Trophoblast cell (in vitro differentiated cells and primary cell): ENCODE data around the gene WDFY3.
"Not testable (repeated sequence)": the region's sequence is repeated elsewhere in the genome, so short reads cannot be mapped to it uniquely, and the experiment has no call there.

ENCODE experiments used
- DNase-seq, 2 donors: peaks; one replicate each; pipeline ENCODE4 v3.0.0-alpha.2; 2016
- H2AFZ ChIP-seq: 2 replicates; pipeline ENCODE4 v1.6.1; 2013; ENCODE audit warnings: low read length, moderate library complexity, mild to moderate bottlenecking; ENCODE audit not compliant: insufficient read depth, poor library complexity
- H2AK5ac ChIP-seq: 2 replicates; pipeline ENCODE4 v1.6.1; 2013; ENCODE audit warnings: mild to moderate bottlenecking, low read length
- H2BK120ac ChIP-seq: 2 replicates; pipeline ENCODE4 v1.6.1; 2013; ENCODE audit warnings: low read length, mild to moderate bottlenecking, moderate library complexity; ENCODE audit not compliant: insufficient read depth, poor library complexity
- H2BK12ac ChIP-seq: 2 replicates; pipeline ENCODE4 v1.6.1; 2013; ENCODE audit warnings: mild to moderate bottlenecking, low read length, moderate library complexity
- H2BK5ac ChIP-seq: 2 replicates; pipeline ENCODE4 v1.6.1; 2013; ENCODE audit warnings: low read length, low read depth, moderate library complexity, mild to moderate bottlenecking; ENCODE audit not compliant: poor library complexity
- H3K14ac ChIP-seq: 2 replicates; pipeline ENCODE4 v1.6.1; 2013; ENCODE audit warnings: mild to moderate bottlenecking, low read length
- H3K18ac ChIP-seq: 2 replicates; pipeline ENCODE4 v1.6.1; 2013; ENCODE audit warnings: mild to moderate bottlenecking, low read length
- H3K23ac ChIP-seq: 2 replicates; pipeline ENCODE4 v1.6.1; 2013; ENCODE audit warnings: low read length
- H3K27ac ChIP-seq: 2 replicates; pipeline ENCODE4 v1.5.1; 2013; ENCODE audit warnings: low read depth, mild to moderate bottlenecking, inconsistent platforms, low read length, moderate library complexity
- H3K27me3 ChIP-seq: 2 replicates; pipeline ENCODE4 v1.6.1; 2013; ENCODE audit warnings: inconsistent platforms, mild to moderate bottlenecking, low read length, moderate library complexity; ENCODE audit not compliant: insufficient read depth
- H3K36me3 ChIP-seq, 2 experiments: 1 replicate in 1 of 2; 2 replicates in 1 of 2; pipeline ENCODE4 v1.6.1; 2013; ENCODE audit warnings: low read length in 2 of 2, mild to moderate bottlenecking in 2 of 2, moderate library complexity in 1 of 2; ENCODE audit not compliant: insufficient read depth in 2 of 2, control insufficient read depth in 1 of 2
- H3K4ac ChIP-seq: 2 replicates; pipeline ENCODE4 v1.6.1; 2013; ENCODE audit warnings: low read depth, mild to moderate bottlenecking, low read length, moderate library complexity
- H3K4me1 ChIP-seq, 2 experiments: 1 replicate in 1 of 2; 2 replicates in 1 of 2; pipeline ENCODE4 v1.6.1; 2013; ENCODE audit warnings: low read length in 2 of 2, mild to moderate bottlenecking in 2 of 2, moderate library complexity in 1 of 2; ENCODE audit not compliant: insufficient read depth in 2 of 2, control insufficient read depth in 1 of 2
- H3K4me2 ChIP-seq: 2 replicates; pipeline ENCODE4 v1.6.1; 2013; ENCODE audit warnings: inconsistent platforms, mild to moderate bottlenecking, low read length, moderate library complexity
- H3K4me3 ChIP-seq: 2 replicates; pipeline ENCODE4 v1.5.1; 2013; ENCODE audit warnings: mild to moderate bottlenecking, low read depth, low read length, inconsistent platforms
- H3K79me1 ChIP-seq: one replicate; pipeline ENCODE4 v1.6.1; 2013; ENCODE audit warnings: low read length
- H3K79me2 ChIP-seq: 2 replicates; pipeline ENCODE4 v1.6.1; 2013; ENCODE audit warnings: low read length, mild to moderate bottlenecking; ENCODE audit not compliant: control insufficient read depth, insufficient read depth, poor library complexity
- H3K9ac ChIP-seq: 2 replicates; pipeline ENCODE4 v1.6.1; 2013; ENCODE audit warnings: mild to moderate bottlenecking, low read length
- H3K9me3 ChIP-seq: 2 replicates; pipeline ENCODE4 v1.6.1; 2013; ENCODE audit warnings: low read depth, mild to moderate bottlenecking, control low read depth, inconsistent platforms, low read length; ENCODE audit not compliant: insufficient read depth
- H4K12ac ChIP-seq: 2 replicates; pipeline ENCODE4 v1.6.1; 2013; ENCODE audit warnings: low read depth, mild to moderate bottlenecking, low read length, moderate library complexity
- H4K8ac ChIP-seq: 2 replicates; pipeline ENCODE4 v1.6.1; 2013; ENCODE audit warnings: low read depth, mild to moderate bottlenecking, low read length, moderate library complexity
- H4K91ac ChIP-seq: one replicate; pipeline ENCODE4 v1.6.1; 2013; ENCODE audit warnings: low read depth, mild to moderate bottlenecking, low read length, moderate library complexity
- WGBS: extraction: QIAGEN DNeasy Blood & Tissue Kit; methylation state at CpG from one replicate; pipeline ENCODE4 v1.1.7; 2013; ENCODE audit warnings: missing lambda C conversion rate; ENCODE audit not compliant: insufficient read length, insufficient coverage; ENCODE audit errors: extremely low coverage; 5-methylcytosine and 5-hydroxymethylcytosine counted together

Gene WDFY3

GRCh38 chr4:84837751-84838150 is 128.7 kb downstream of the WDFY3 start:
- DNase-seq: no peak
- H2BK120ac ChIP-seq: no peak overlapping the region
- H3K4ac ChIP-seq: no peak overlapping the region

GRCh38 chr4:84829633-84830032 is 136.9 kb downstream of the WDFY3 start:
- not testable (repeated sequence) for DNase-seq

More at GRCh38 chr4:84837751-84838150, 128.7 kb downstream of the WDFY3 start:
- Histone ChIP-seq H3K79me2 (no peaks in the 10 kb centered on the region), H2AK5ac (no peak overlapping the region), H3K4me3 (no peak overlapping the region), H3K23ac (no peak overlapping the region), H3K9ac (no peak overlapping the region), H4K91ac (no peak overlapping the region), H3K4me1 (no peaks in the 10 kb centered on the region), H3K4me2 (no peak overlapping the region), H3K27ac (no peak overlapping the region), H3K14ac (no peak overlapping the region), H3K36me3 (peaks cover 4 to 6% of the 10 kb centered on the region in 2 experiments), H4K12ac (no peak overlapping the region), H2AFZ (no peak overlapping the region), H4K8ac (no peak overlapping the region), H3K27me3 (no peaks in the 10 kb centered on the region), H2BK12ac (no peak overlapping the region), H3K18ac (no peak overlapping the region), H2BK5ac (no peak overlapping the region), H3K79me1 (no peaks in the 10 kb centered on the region), H3K9me3 (no peaks in the 10 kb centered on the region)
- WGBS: no CpG with 5 or more reads among the region's 2 CpGs

GRCh38 chr4:84826681-84827080 is 139.8 kb downstream of the WDFY3 start:
- Histone ChIP-seq H3K14ac (no peak overlapping the region), H4K8ac (no peak overlapping the region), H3K4ac (no peak overlapping the region), H3K79me2 (no peaks in the 10 kb centered on the region), H2BK12ac (no peak overlapping the region), H3K79me1 (no peaks in the 10 kb centered on the region), H3K4me3 (no peak overlapping the region), H4K12ac (no peak overlapping the region), H2BK120ac (no peak overlapping the region), H3K9me3 (no peaks in the 10 kb centered on the region), H3K23ac (no peak overlapping the region), H2AK5ac (no peak overlapping the region), H3K27ac (no peak overlapping the region), H3K27me3 (no peaks in the 10 kb centered on the region), H4K91ac (no peak overlapping the region), H3K4me1 (no peaks in the 10 kb centered on the region), H2AFZ (no peak overlapping the region), H3K36me3 (peaks cover 4 to 8% of the 10 kb centered on the region in 2 experiments), H3K9ac (no peak overlapping the region), H2BK5ac (no peak overlapping the region), H3K4me2 (no peak overlapping the region), H3K18ac (no peak overlapping the region)
- no peak for DNase-seq

More at GRCh38 chr4:84829633-84830032, 136.9 kb downstream of the WDFY3 start:
- H4K8ac ChIP-seq, H3K9me3 ChIP-seq, H3K4me3 ChIP-seq, H3K14ac ChIP-seq, H2AFZ ChIP-seq, H3K79me1 ChIP-seq, H2BK120ac ChIP-seq, H3K9ac ChIP-seq, H4K91ac ChIP-seq, H3K4me2 ChIP-seq, H2BK5ac ChIP-seq, H3K36me3 ChIP-seq, H3K27me3 ChIP-seq, H3K4ac ChIP-seq, H4K12ac ChIP-seq, H3K23ac ChIP-seq, H3K4me1 ChIP-seq, H2BK12ac ChIP-seq, H3K27ac ChIP-seq, H2AK5ac ChIP-seq, H3K18ac ChIP-seq, H3K79me2 ChIP-seq: not testable (repeated sequence)
- WGBS: no CpG with 5 or more reads among the region's 6 CpGs

- Histone ChIP-seq H3K4me2 (no peak overlapping the region), H3K36me3 (peaks cover 4 to 6% of the 10 kb centered on the region in 2 experiments), H3K9ac (no peak overlapping the region), H2BK12ac (no peak overlapping the region), H3K79me1 (no peaks in the 10 kb centered on the region), H4K91ac (no peak overlapping the region), H4K12ac (no peak overlapping the region), H3K4ac (no peak overlapping the region), H2AK5ac (no peak overlapping the region), H3K4me3 (no peak overlapping the region), H3K79me2 (no peaks in the 10 kb centered on the region), H3K9me3 (no peaks in the 10 kb centered on the region), H3K23ac (no peak overlapping the region), H4K8ac (no peak overlapping the region), H2AFZ (no peak overlapping the region), H3K27me3 (no peaks in the 10 kb centered on the region), H3K27ac (no peak overlapping the region), H3K14ac (no peak overlapping the region), H2BK5ac (no peak overlapping the region), H2BK120ac (no peak overlapping the region), H3K4me1 (no peaks in the 10 kb centered on the region), H3K18ac (no peak overlapping the region)
- WGBS: no CpG with 5 or more reads among the region's 5 CpGs
- DNase-seq: no peak
Observed at GRCh38 chr4:84825701-84826341, 140.7 kb downstream of the WDFY3 start.
